Right renal pelvis (tissue), 4 donors: ENCODE measurements around the gene PLD1. TPM values are rescaled to one million over a fixed set of nuclear protein-coding genes. Genes with fewer than 3 reads are reported as not detected.

ENCODE experiments used
- DNase-seq, 4 donors: peaks; one replicate each; pipeline ENCODE4 v3.0.0-alpha.2; 2013; ENCODE audit warnings: low read depth in 4 of 4, low spot score in 3 of 4, missing footprints in 1 of 4
- polyA plus RNA-seq, 4 donors: library from polyadenylated mRNA; unstranded; fragments of 120-200 nt; gene quantifications; one replicate each; pipeline ENCODE4 v1.2.1, GENCODE V29; 2013; ENCODE audit not compliant: insufficient read length in 4 of 4

The PLD1 gene
- polyA plus RNA-seq, 4 donors = 9.8 to 12.7 (median 10.9) TPM

DNA sequence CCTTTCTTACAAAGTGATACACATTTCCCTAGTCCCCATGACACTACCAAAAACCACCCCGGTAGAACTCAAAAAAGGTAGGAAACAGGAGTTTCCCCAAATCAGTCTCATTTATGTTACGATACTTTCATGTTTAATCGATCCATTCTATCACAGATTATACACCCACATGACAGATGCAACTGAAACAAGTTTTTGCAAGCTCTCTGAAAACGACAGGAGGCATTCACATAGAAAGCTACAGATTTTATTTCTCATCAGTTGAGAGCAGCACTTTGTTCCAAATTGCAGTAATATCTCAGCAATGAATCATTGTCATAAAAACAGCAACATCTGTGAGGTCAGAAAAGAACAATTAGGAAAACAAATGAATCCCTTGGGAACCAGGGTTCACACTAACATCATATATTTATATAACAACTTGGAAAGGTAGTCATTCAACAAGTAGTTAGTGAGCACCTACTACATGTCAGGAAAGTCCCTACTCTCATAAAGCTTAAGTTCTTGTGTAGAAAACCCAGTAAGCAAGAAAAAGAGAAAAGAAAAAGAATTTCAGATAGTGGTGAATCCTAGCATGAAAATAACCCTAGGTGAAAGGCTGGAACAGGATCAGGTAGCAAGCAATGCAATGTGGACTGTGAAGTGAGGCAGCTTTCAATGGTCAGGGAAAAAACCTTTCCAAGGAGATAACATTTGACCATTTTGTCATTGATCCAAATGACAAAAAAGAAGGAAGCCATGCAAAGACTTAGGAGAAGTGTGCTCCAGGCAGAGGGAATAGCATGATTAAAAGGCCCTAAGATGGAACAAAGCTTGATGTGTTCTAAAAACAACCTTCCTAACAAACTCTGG, 8.3 kb downstream of the PLD1 start:
- DNase-seq = no peak

DNA sequence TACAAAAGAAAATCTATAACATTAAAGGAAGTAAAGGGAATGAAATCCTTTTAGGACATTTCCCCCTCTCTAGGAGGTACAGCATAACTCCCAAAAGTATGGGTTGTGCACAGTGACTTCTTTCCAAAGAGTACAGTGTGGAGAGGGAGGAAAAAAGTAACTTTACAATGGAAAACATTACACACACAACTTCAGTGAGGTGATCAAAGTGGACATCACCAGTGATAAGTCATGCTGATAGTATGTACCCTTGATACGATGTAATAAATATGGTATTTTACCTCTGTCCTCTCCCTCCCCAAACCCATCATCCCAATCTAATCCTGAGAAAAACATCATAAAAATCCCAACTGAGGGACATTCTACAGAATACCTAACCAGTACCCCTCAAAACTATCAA, 10.8 kb downstream of the PLD1 start:
- no peak for DNase-seq

DNA sequence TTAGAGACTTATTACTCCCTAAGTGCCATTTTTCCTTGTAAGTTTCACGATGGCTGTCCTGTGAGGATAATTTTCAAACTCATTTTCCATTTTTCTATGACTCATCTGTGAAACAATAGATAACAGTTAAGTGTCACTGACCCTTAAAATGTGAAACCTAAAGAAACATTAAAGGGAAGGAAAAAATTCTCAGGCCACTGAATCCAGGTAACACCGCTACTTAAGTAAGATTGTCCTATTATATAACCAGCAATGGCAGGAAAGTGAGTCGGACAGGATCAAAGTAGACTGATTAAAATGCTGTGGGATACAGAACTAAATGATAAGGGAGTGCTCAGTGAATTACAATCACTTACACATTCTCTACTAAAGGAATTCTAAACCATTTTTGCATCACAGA, 12.4 kb downstream of the PLD1 start:
- no peak for DNase-seq

DNA sequence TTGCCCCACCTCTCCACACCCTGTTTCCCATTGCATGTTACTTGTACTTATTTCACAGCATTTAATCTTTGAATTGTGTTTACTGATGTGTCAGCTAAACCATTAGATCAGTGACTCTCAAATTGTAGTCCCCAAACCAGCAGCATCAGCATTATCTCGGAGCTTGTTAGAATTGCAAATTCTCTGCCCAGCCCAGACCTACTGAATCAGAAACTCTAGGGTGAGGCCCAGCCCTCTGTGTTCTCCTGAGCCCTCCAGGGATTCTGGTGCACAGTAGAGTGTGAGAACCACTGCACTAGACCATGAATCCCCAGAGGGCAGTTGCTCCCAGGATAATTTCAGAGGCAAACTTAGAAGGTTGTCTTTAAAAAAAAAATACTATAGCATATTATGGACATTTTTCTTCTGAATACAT, 13.0 kb downstream of the PLD1 start:
- DNase-seq = no peak

DNA sequence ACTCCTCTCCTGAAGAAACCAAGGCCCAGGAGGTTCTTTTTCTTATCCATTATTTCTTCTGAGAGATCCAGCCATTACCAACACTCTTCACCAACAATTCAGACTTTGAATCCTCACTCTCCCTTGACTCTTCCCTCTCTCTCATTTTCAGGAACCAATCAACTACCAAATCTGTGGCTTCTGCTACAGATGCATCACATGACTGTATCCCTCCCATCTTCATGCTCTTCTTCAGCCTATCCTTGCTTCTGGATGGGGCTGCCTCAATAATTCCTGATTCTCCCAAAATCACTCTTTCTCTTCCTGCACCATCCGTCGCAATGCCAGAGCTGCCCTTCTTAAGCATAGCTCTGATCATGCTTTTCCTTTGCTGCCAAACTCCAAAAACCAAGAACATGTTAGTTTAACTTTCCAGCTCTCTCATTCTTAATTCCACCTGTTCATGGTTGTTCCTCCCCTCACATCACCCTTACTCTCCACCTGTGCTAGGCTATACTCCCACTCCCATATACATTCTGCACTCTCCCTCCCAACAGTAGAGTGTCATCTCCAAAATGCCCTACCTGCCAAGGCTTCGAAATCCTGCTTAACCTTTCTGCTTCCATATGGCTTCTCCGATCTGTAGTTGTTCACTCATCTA, 13.5 kb downstream of the PLD1 start:
- DNase-seq = no peak

DNA sequence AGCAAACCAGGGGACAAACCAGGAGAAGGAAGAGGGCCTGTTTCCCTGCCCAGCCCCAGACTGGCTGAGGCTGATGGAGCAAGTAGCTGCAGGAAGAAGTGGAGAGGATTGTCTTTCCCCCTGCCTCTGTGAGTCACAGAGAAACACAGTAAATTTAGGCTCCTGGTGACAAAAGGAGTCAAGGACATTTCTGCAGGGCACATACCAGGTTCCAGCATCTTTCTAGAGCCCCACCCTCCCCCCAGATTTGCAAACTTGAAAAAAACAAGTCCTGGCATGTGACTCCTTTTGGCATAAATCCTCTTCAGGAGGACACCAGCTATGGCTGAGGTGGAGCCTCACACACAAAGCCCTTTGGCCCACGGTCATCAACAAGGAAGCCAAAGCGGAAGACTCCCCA, 17.8 kb downstream of the PLD1 start:
- DNase-seq = no peak

DNA sequence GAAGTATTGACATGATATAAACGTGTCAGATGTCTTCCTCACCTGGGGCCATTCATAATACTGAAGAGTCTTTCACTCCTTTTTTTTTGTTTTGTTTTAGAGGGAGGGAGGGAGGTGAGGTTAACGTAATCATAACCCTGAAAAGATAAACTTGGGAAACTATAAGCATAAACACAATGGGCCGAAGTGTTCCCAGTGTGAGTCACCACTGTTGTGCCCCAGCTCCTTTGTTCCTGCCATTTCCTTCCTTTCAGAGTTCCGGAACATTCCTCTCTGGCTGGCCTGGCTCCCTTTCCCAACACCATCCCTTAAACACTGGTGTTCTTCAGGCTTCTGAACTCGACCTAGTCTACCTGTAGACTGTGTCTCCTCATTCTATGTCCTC, 18.6 kb downstream of the PLD1 start:
- no peak for DNase-seq

DNA sequence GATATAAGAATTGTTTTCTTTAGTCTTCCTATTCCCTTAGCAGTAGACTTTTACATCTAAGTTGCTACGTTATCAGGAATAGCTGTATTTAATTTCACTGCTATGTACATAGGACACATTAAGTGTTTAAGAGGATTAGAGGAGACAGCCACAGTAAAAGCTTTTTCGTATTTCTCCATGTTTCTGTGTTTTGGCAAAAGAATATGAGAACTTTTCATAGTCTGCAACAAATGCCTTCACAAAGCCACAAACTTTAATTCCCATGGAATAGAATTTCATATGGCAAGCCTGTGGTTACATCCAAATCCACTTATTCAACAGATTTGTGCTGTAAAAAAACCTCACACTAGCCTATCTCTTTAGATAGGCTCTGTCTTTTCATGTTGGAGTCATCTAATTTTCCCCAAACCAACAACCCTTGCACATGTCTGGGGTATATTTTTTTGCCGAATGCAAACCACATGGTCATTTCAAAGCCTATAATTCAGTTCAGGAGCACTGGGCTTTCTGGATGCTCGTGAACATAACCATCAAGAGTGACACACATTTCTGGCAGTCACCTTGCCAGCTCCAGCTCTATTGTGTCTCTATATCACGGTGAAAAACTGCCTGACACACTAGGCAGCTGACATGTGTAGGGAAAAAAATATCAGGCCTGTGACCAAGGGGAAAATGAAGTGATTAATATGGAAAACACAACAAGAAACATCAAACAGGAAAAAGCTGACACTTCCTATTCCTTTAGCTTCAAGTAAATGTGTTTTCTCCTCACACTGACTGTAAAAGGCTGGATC, 19.2 kb downstream of the PLD1 start:
- no peak for DNase-seq

DNA sequence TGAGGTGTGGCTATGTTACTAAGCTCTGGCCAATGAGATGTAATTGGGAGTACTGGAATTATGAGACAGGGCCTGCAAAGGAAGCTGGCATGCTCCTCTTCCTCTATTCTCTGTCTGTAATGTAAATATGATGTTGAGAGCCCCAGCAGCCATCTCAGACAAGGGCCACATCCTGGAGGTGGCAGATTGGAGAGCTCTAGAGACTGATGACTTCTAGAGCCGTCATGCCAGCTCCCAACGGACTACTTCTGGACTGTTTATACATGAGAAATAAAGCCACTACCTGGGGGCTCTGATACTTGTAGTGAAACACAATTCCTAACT, 19.7 kb downstream of the PLD1 start:
- no peak for DNase-seq

DNA sequence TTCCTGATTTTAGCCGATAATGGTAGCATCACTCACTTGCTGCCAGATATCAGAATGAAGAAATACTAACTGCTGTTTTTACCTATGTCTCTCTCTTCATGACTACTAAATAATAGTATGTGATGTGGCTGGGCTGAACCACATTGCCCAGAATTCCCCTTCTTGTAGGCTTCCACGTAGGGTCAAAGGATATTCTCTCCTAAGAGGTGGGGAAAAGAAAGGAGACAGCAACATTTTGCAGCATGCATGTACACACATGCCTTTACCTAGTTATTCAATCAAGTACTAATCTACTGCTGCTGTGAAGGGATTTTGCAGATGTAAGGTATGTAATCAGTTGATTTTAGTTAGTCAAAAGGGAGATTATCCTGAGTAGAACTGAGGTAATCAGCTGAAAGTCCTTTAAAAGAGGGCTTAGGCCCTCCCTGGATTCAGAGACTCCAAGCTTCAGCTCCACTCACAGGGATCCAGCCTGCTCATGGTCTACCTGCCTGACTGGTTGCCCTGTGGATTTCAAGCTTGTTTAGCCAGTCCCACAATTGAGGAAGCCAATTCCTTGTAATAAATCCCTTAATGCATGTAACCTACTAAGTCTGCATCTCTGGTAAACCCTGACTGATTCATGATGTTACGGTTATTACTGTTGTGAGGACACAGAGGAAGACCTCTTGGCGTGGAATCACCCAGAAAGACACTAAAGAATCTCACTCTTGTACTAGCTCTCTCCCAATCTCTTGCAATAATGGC, 20.4 kb downstream of the PLD1 start:
- DNase-seq = no peak

DNA sequence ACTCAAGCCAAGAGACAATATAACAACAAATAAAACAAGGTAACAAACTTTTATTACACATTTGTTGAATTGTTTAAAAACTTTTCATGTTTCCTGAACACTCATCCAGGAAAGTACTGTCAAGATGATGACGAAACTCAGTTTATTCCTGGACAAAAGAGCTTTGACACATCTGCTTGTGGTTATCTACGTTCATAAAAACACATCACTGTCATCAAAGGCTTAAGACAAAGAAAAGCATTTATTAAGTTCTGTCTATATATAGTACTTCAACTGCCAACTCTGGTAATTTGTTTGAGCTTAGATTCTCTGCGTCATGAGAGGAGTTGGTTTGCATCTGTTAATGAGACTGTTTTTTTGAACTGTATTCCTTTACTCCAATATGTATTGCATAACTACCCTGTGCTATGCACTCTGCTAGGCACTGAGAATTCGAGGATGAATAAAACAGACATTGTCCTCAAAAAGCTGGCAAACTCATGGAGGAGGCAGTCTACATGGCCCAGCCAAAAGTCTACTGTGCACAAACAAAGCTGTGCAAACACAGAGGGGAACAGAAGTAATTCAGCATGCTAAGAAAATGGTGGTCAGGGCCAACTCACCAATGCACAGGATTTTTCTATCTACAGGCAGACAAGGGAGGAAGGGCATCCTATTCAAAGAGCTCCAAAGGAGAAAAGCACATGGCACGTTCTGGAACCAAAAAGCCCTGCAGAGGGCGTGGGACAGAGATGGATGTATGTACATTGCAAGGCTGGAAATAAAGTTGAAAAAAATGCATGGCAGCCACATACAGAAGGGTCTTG, 21.5 kb downstream of the PLD1 start:
- DNase-seq = no peak

DNA sequence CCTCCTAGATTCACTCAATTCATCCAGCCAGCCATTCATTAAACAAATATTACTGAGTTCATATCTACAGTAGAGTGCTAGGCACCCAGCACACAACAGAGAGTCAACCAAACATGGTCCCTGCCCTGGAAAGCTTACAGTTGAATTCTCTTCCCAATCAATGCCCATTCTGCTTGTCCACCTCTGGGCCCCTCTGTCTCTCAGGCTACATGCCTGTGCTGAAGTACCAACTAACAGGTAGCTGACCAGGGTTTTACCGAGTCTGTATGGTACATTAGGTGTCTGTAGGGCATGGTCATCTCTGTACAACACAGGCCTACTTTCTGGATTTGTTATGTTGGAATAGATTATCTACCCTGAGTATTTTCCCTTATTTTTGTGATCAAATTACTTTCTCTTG, 23.3 kb downstream of the PLD1 start:
- no peak for DNase-seq

DNA sequence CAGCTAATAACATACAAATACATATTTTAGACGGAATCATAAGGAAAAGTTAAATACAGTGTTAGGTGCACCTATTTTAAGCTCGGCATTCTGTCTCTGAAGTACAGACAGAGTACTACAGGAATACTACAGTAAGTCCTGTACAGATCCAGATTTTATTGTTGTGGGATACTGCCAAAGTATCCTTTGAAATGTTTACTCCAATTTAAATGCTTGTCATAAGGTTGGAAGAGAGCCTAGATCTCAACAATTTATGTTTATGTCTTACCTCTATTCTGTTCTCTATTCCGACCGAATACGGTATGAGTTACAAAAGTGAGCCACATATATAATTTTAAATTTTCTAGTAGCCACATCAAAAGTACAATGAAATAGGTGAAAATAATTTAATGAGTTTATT, 25.3 kb downstream of the PLD1 start:
- no peak for DNase-seq

DNA sequence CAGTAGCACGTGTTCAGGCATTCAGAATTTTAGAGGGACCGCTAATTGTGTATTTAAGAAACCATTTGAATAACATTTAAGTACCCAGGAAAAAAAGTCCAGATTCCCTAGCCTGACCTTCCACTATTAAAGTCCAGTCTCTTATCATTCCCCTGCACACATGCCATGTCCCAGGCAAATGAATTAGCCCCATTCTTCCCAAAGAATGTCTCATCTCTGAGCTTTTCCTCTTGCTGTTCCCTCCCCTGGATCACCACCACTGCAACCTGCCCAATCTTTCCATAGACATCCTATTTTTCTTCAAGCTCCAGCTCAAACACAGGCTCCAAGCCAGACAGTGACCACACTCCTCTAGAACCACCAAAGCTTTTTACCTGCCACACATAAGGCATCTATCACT, 25.9 kb downstream of the PLD1 start:
- no peak for DNase-seq

DNA sequence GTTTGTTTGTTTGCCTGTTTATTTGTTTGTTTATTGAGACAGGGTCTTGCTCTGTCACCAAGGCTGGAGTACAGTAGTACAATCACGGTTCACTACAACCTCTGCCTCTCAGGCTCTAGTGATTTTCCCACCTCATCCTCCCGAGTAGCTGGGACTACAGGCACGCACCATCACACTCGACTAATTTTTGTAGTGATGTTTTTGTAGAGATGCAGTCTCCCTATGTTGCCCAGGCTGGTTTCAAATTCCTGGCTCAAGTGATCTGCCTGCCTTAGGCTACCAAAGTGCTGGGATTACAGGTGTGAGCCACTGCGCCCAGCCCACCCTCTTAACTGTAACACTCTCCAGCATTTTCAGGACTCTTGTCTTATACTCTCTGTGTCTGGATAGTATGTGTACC, 26.7 kb downstream of the PLD1 start:
- DNase-seq = no peak

DNA sequence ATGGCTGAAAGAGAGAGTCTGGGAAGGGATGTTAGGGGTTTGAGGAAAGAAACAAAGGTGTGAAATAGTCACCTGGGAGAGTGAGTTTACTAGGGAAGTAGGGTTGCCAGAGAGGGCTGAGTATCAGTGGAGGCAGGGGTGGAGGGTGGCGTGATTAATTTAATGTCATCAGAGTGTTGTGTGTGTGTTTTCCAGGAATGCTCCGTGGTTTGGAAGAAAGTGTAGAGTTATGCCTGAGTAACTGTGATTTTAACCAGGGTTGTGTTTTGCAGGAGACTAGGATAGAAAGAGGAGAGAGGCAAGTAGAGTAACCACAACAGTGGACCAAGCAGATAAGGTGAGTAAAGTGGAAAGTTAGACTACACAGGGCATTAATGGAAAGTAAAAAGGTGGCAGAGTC, 27.2 kb downstream of the PLD1 start:
- no peak for DNase-seq

DNA sequence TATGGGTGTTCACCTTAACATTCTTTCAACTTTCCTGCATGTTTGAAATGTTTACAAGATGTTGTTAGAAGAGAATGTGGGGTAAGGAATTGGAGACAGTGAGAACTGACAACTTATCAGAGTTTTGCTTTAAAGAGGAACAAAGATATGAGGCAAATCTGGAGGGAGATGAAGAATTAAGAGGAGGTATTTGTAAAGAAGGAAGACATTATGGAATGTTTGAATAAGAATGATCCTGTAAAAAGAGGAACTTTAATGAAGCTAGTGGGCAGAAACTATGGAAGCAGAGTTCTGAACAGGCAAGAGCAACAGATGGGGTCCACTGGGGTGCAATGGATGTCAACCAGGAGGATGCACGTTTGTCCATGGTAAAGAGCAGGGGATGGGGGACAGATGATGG, 27.7 kb downstream of the PLD1 start:
- no peak for DNase-seq

DNA sequence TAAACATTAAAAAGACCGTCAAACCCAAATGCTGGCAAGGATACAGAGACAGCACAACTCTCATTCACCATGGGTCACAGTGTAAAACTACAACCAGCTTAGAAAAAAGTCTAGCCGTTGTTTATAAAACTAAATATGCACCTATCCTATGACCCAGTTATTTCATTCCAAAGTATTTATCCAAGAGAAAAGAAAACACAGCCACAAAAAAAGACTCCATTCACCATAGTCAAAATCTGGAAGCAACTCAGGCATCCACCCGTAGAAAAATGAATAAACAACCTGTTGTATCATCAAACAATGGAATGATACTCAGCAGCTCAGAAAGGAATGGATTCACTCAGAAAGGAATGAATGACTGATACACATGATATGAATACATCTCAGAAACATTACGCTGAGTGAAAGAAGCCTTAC, 28.6 kb downstream of the PLD1 start:
- DNase-seq = no peak

DNA sequence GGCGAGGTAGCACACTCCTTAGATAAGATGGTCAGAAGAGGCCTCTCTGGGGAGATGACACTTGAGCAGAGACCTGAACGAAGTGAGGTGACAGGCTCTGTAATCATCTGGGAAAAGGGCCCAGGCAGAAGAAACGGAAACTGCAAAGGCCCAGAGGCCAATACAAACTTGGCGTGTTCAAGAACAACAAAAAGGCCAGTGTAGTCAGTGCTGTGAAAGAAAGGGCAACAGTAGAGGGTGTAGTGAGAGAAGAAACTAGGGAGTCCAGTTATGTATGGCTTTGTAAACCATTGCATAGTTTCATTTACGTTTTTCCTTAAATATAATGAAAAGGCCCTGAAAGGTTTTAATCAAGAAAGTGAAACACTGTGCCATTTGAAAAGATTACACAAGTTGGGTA, 31.8 kb downstream of the PLD1 start:
- no peak for DNase-seq

DNA sequence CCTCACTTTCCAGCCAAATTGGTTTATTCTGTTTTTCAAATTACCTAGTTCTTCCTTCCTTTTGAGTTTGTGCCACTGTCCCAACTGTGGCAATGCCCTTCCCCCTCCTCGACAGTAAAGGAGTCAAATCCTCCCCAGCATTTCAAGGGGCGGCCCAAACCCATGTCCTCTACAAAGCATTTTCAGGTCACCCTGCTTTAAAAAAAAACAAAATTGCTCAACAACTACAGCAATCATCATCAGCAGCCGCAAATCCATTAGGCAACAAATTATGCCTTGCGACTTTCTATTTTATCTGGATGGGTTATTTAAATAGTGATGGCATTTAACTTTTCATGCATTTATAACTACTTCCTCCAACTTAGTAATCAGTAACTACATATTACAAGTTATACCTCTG, 32.7 kb downstream of the PLD1 start:
- no peak for DNase-seq
